Transverse colon (tissue), 4 donors: Measurements from ENCODE around the gene PDK2. TPM values are rescaled to one million over a fixed set of nuclear protein-coding genes. Genes with fewer than 3 reads are reported as not detected.

Source experiments
- DNase-seq: peaks from one replicate; pipeline ENCODE4 v3.0.0-alpha.2; 2019
- H3K27ac ChIP-seq, 4 donors: fragments of 200-600 bp; sonication (generic); 2 replicates each; pipeline ENCODE4 v1.5.1; 2016 to 2018; ENCODE audit warnings: inconsistent platforms in 4 of 4
- H3K27me3 ChIP-seq: fragments of 200-600 bp; sonication (generic); 2 replicates; pipeline ENCODE4 v1.5.1; 2017; ENCODE audit warnings: inconsistent platforms
- H3K36me3 ChIP-seq, 4 donors: fragments of 200-600 bp; sonication (generic); 2 replicates each; pipeline ENCODE4 v1.5.1; 2017 to 2019; ENCODE audit warnings: inconsistent platforms in 4 of 4
- H3K4me1 ChIP-seq, 4 donors: fragments of 200-600 bp; sonication (generic); 2 replicates each; pipeline ENCODE4 v1.5.1; 2017 to 2020; ENCODE audit warnings: inconsistent platforms in 4 of 4
- H3K4me3 ChIP-seq, 4 donors: fragments of 200-600 bp; sonication (generic); 1 replicate in 1 of 4; 2 replicates in 3 of 4; pipeline versions ENCODE4 v1.5.1 to v1.6.1; 2017 to 2019; ENCODE audit warnings: inconsistent platforms in 4 of 4
- H3K9me3 ChIP-seq, 2 donors: fragments of 200-600 bp; sonication (generic); 2 replicates each; pipeline ENCODE4 v1.5.1; 2017 to 2019; ENCODE audit warnings: inconsistent platforms in 2 of 2
- CTCF ChIP-seq, 5 experiments: fragments of 200-600 bp in 3 of 5; fragments of 450-650 bp in 2 of 5; sonication (generic) in 3 of 5; IDR thresholded peaks; 1 replicate in 2 of 5; 2 replicates in 3 of 5; pipeline ENCODE4 v1.5.1; 2016 to 2017; ENCODE audit warnings: antibody characterized with exemption in 5 of 5, inconsistent platforms in 3 of 5, mild to moderate bottlenecking in 2 of 5, moderate library complexity in 1 of 5
- EP300 ChIP-seq: sonication (generic); formaldehyde crosslinking; IDR thresholded peaks from one replicate; pipeline ENCODE4 v1.6.1; 2017; ENCODE audit warnings: antibody characterized with exemption, low read depth
- POLR2A ChIP-seq: fragments of 450-650 bp; IDR thresholded peaks from one replicate; pipeline ENCODE4 v1.6.1; 2016; ENCODE audit warnings: antibody characterized with exemption, mild to moderate bottlenecking, moderate library complexity
- POLR2AphosphoS5 ChIP-seq, 3 donors: sonication (generic); formaldehyde crosslinking; IDR thresholded peaks; one replicate each; pipeline ENCODE4 v1.6.1; 2016; ENCODE audit warnings: antibody characterized with exemption in 3 of 3
- WGBS, 2 donors: methylation state at CpG; one replicate each; pipeline ENCODE4 v1.1.5; 2018; ENCODE audit warnings: low coverage in 1 of 2; 5-methylcytosine and 5-hydroxymethylcytosine counted together
- in situ Hi-C, 4 donors: fragments of 200-750 bp; cut with MboI; loops; one replicate each; pipeline versions ENCODE4 v1.15.0 to v1.15.1; 2017; ENCODE audit warnings: low sequenced_read_pairs in 3 of 4, low pct_ligation_motif_present in 1 of 4, low pct_unique_long_range_greater_than_20kb in 1 of 4
- intact Hi-C: fragments of 100-400 bp; cut with DNase I; formaldehyde crosslinking; loops from one replicate; pipeline ENCODE4 v1.15.1; 2023; ENCODE audit warnings: low total_unique reads
- total RNA-seq, 4 donors: library from RNA; depleted of rRNA; stranded (reverse); fragments of >200 nt; gene quantifications; one replicate each; pipeline ENCODE4 v1.1.0, GENCODE V29; 2016

The PDK2 gene
- total RNA-seq, result 100 to 1,000 TPM in 3 of 4 donors, 10 to 100 TPM in 1; 84.6 to 292 (median 136) TPM

GRCh38 chr17:50094753-50095619 lies at the start of gene PDK2:
Gene PDK2, plus strand, starts transcription at chr17:50095351. Its CDS starts 85 bp downstream, at chr17:50095436.
- in situ Hi-C loops, result loop anchor here in 1 of 4 donors (5.0 kb wide), 1 partner anchor 68 kb away; no protein-coding TSS in a partner anchor

GRCh38 chr17:50046179-50046578 lies 49.0 kb upstream of the PDK2 start:
- H3K36me3 ChIP-seq, result no peaks in the 10 kb centered on the region
- no peak overlapping the region for H3K27ac ChIP-seq
- DNase-seq, result no peak
- H3K4me3 ChIP-seq, result no peak overlapping the region
- in situ Hi-C loops (no loop called here), intact Hi-C loops (no loop called here)
- peaks cover 0 to 18% (median 0%) of the 10 kb centered on the region in 4 donors for H3K4me1 ChIP-seq
- H3K9me3 ChIP-seq, result no peaks in the 10 kb centered on the region
- TF ChIP-seq CTCF (IDR thresholded peaks at IDR 0.05) (no peak), POLR2A (no peak), EP300 (no peak), POLR2AphosphoS5 (IDR thresholded peaks at IDR 0.05) (no peak)
- H3K27me3 ChIP-seq, result no peaks in the 10 kb centered on the region
- 81% methylated on average over 2 of the region's 2 CpGs; no CpG with 5 or more reads in 1 of the 2 donors for WGBS, 2 donors

More at GRCh38 chr17:50094753-50095619, at the start of gene PDK2:
- Histone ChIP-seq H3K4me3 (peak within 1 kb of the TSS; percentile 78 to 95 (median 84)), H3K36me3 (no peaks in the 10 kb centered on the region), H3K4me1 (peaks cover 24 to 46% (median 33%) of the 10 kb centered on the region in 4 donors), H3K27me3 (no peaks in the 10 kb centered on the region), H3K27ac (peak within 1 kb of the TSS; percentile 88 to 94 (median 92)), H3K9me3 (no peaks in the 10 kb centered on the region)
- intact Hi-C loops, result loop anchor here (10.0 kb wide), 1 partner anchor 200 kb away; no protein-coding TSS in a partner anchor
- TF ChIP-seq POLR2AphosphoS5 (IDR thresholded peaks at IDR 0.05), result peak; percentile 86 to 93 (median 90)
- TF ChIP-seq EP300, result no peak
- no peak for TF ChIP-seq CTCF (IDR thresholded peaks at IDR 0.05)
- TF ChIP-seq POLR2A, result peak; percentile 90
- 0 to 1% methylated on average over 12 to 67 of the region's 68 CpGs for WGBS, 2 donors
- peak; percentile 97 for DNase-seq

GRCh38 chr17:50046667-50047066 lies 48.5 kb upstream of the PDK2 start:
- intact Hi-C loops, result no loop called here
- no peak for TF ChIP-seq POLR2A
- no peak for TF ChIP-seq POLR2AphosphoS5 (IDR thresholded peaks at IDR 0.05)
- no peak for TF ChIP-seq EP300
- no peak for TF ChIP-seq CTCF (IDR thresholded peaks at IDR 0.05)
- DNase-seq, result no peak
- Histone ChIP-seq H3K36me3 (no peaks in the 10 kb centered on the region), H3K4me1 (peaks cover 0 to 21% (median 0%) of the 10 kb centered on the region in 4 donors), H3K4me3 (no peak overlapping the region), H3K27ac (no peak overlapping the region), H3K9me3 (no peaks in the 10 kb centered on the region), H3K27me3 (no peaks in the 10 kb centered on the region)
- in situ Hi-C loops, result no loop called here
- 68 to 70% methylated on average over 2 to 6 of the region's 6 CpGs for WGBS, 2 donors

DNA sequence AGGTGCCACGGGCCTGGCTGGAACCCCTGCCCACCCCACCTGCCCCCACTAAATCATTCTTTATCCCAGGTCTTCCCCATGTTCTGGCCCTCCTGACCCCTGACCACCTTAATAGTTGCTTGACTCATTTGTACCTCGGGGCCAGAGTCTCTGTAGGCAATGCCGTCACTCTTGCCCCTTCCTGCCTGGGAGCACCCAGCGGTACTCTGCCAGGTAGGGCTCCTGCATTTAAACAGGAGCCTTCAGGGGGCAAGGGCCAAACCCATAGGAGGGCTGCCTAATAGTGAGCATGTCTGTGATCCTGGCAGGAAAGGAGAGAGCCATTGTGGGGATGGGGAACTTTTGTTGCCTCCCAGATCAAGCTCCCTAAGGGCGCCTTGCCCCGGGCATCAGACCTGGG lies 48.1 kb upstream of the PDK2 start:
- Histone ChIP-seq H3K4me1 (peaks cover 0 to 21% (median 0%) of the 10 kb centered on the region in 4 donors), H3K27ac (no peak overlapping the region), H3K36me3 (no peaks in the 10 kb centered on the region), H3K9me3 (no peaks in the 10 kb centered on the region), H3K4me3 (no peak overlapping the region), H3K27me3 (no peaks in the 10 kb centered on the region)
- DNase-seq, result no peak
- in situ Hi-C loops (no loop called here), intact Hi-C loops (no loop called here)
- 60 to 86% methylated on average over 1 to 6 of the region's 6 CpGs for WGBS, 2 donors
- TF ChIP-seq POLR2AphosphoS5 (IDR thresholded peaks at IDR 0.05), result no peak
- TF ChIP-seq CTCF (IDR thresholded peaks at IDR 0.05), result no peak
- TF ChIP-seq EP300, result no peak
- no peak for TF ChIP-seq POLR2A
